Measurements from ENCODE around the gene LDLRAD1. TPM values are rescaled to one million over a fixed set of nuclear protein-coding genes. Genes with fewer than 3 reads are reported as not detected.

LDLRAD1 gene
- total and polyA plus RNA-seq, 2 of the 13 experiments (the other 11 are each of a cell fraction or from before 2014, with no cell fraction given), result 2.5 to 14.0 TPM

DNA sequence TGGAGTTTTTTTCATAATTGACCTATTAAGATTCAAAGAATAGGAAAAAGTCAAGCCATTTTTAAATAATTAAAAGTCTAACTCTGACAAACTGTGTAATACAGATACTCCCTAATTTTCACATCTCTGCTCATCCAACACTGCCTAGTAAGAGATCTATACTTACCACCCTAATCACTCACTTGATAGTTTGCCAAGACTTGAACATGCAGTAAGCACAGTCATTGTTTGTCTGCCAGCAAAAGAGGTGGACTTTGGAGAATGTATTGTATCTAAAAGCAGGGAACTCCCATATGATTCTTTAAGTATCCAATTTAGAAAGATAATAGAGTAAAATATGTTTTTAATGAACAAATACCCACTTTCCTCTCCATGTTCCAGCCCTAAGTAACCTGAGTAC is 19.5 kb upstream of the LDLRAD1 start:
- H2AFZ ChIP-seq (ENCODE audit: low read length), result no peak overlapping the region
- H3K4me2 ChIP-seq (ENCODE audit: low read depth, low read length), result no peak overlapping the region
- BruUV-seq (replicated peaks), result no TSS peak
- no peaks in the 10 kb centered on the region for H3K27me3 ChIP-seq (ENCODE audit: control insufficient read depth in 1 of 2, insufficient read depth in 2 of 2, low read length in 2 of 2)
- POLR2A ChIA-PET, result no interaction called here
- FAIRE-seq (no peak), ATAC-seq (no peak), DNase-seq (ENCODE audit: low spot score) (no peak)
- H3K27ac ChIP-seq (ENCODE audit: extremely low read length, insufficient read depth, low read length), result no peak overlapping the region
- in situ Hi-C loops (cut with HindIII; ENCODE audit: extremely low pct_ligation_motif_present, low pct_unique_long_range_greater_than_20kb) (no loop called here), intact Hi-C loops (cut with micrococcal nuclease; ENCODE audit: unreplicated experiment) (no loop called here)
- H3K79me2 ChIP-seq (ENCODE audit: insufficient read depth, low read length), result no peaks in the 10 kb centered on the region
- CTCF ChIA-PET (ENCODE audit: low intra/inter-chr PET ratio, low total read pairs), result no interaction called here
- H3K4me3 ChIP-seq (replicated peaks in 1 of 3; ENCODE audit: insufficient read depth in 1 of 3, low read depth in 2 of 3, low read length in 3 of 3), result no peak overlapping the region
- H3K9ac ChIP-seq (ENCODE audit: insufficient read depth, low read depth, low read length), result no peak overlapping the region
- H3K9me3 ChIP-seq (ENCODE audit: low read length), result no peaks in the 10 kb centered on the region
- H3K4me1 ChIP-seq (ENCODE audit: insufficient read depth, low read length), result no peaks in the 10 kb centered on the region
- TF ChIP-seq SPEN (CRISPR knock-in tag; IDR thresholded peaks at IDR 0.05; ENCODE audit: low read depth) (no peak), GZF1 (CRISPR knock-in tag; IDR thresholded peaks at IDR 0.05) (peak; percentile 66; the same call in 1 of the 2 replicates)
- no peaks in the 10 kb centered on the region for H4K20me1 ChIP-seq (ENCODE audit: insufficient read depth, low read length)
- peaks cover 5 to 50% of the 10 kb centered on the region in 2 experiments for H3K36me3 ChIP-seq (replicated peaks in 1 of 2; ENCODE audit: control insufficient read depth in 1 of 2, insufficient read depth in 2 of 2, low read length in 2 of 2)

DNA sequence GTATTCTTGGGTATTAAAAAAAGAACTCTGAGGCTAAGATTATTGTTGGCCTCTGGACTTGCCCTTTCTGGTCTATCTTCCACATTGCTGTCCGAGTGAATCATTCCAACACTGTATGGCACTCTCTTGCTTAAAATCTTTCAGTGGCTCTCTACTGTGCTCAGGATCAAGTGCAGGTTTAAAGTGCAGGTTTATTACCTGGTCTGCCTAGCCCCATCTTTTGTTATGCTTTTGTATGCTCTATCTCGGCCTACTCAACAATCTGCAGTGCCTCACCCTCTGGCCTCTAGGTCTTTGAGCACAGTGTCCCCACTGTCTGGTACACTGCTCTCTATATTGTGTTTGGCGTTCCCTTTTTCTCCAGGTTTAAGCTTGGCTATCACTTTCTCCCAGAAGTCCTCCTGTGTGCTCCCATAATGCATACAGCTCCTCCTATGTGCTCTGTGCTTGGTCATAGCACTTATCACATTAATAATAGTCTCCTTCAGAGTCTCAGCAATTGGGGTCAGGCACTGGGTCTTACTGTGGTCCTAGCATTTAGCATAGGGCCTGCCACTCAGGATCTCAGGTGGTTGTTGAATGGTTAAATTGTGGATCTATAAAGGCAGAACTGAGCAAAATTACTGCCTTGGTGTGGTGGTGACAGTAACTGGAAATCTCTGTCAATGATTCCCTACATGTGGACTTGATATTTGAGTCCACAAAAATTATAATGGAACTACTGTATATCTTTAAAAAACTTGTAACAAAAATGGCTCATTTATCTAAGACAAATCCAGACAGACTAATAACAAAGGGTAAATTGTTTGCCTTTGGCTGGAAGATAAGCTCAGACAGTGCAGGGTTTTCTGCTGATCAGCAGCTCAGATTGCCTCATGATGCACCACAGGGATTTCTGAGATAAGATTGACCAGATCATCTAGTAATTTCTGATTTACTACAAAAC is 10.6 kb upstream of the LDLRAD1 start:
- in situ Hi-C loops (cut with HindIII; ENCODE audit: extremely low pct_ligation_motif_present, low pct_unique_long_range_greater_than_20kb), result no loop called here
- H4K20me1 ChIP-seq (ENCODE audit: insufficient read depth, low read length), result no peaks in the 10 kb centered on the region
- peak; percentile 83 for ATAC-seq
- POLR2A ChIA-PET, result interaction anchor here (1.2 to 2.9 kb wide), 3 partner anchors 10 to 24 kb away, joined by 8 to 12 read pairs (median 11); partner anchors contain the start of genes LDLRAD1, TCEANC2 and TMEM59
- 2% methylated on average over 3 of the region's 3 CpGs for WGBS (ENCODE audit: low lambda C conversion rate)
- peak overlapping the region; percentile 4 to 43 (median 23) for H3K4me3 ChIP-seq (replicated peaks in 1 of 3; ENCODE audit: insufficient read depth in 1 of 3, low read depth in 2 of 3, low read length in 3 of 3)
- H3K27ac ChIP-seq (ENCODE audit: extremely low read length, insufficient read depth, low read length), result peak overlapping the region; percentile 62
- peak overlapping the region; percentile 82 for H3K4me2 ChIP-seq (ENCODE audit: low read depth, low read length)
- H3K27me3 ChIP-seq (ENCODE audit: control insufficient read depth in 1 of 2, insufficient read depth in 2 of 2, low read length in 2 of 2), result no peaks in the 10 kb centered on the region
- CTCF ChIA-PET (ENCODE audit: low intra/inter-chr PET ratio, low total read pairs), result no interaction called here
- H3K4me1 ChIP-seq (ENCODE audit: insufficient read depth, low read length), result peaks cover 38% of the 10 kb centered on the region
- peak overlapping the region; percentile 46 for H3K9ac ChIP-seq (ENCODE audit: insufficient read depth, low read depth, low read length)
- no peaks in the 10 kb centered on the region for H3K9me3 ChIP-seq (ENCODE audit: low read length)
- peaks cover 0 to 6% of the 10 kb centered on the region in 2 experiments; a peak in 1 of 5 replicates for H3K36me3 ChIP-seq (replicated peaks in 1 of 2; ENCODE audit: control insufficient read depth in 1 of 2, insufficient read depth in 2 of 2, low read length in 2 of 2)
- intact Hi-C loops (cut with micrococcal nuclease; ENCODE audit: unreplicated experiment), result loop anchor here (5.0 kb wide), 1 partner anchor 36 kb away; no protein-coding TSS in a partner anchor
- no peak overlapping the region for H2AFZ ChIP-seq (ENCODE audit: low read length)
- peak; percentile 65 for FAIRE-seq
- H3K79me2 ChIP-seq (ENCODE audit: insufficient read depth, low read length), result no peaks in the 10 kb centered on the region
- DNase-seq (ENCODE audit: low spot score), result peak; percentile 80
- BruUV-seq (replicated peaks), result no TSS peak
- TF ChIP-seq, protein P1, sequence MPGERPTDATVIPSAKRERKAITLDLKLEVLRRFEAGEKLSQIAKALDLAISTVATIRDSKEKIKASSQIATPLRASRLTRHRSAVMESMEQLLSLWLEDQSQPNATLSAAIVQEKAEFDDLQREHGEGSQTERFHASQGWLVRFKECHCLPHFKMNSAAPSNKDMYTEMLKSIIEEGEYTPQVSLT (CRISPR knock-in tag; IDR thresholded peaks at IDR 0.05; ENCODE audit: borderline replicate concordance, low read depth), result no peak
- TF ChIP-seq MAFF (IDR thresholded peaks at IDR 0.05; ENCODE audit: low read depth, low read length), result peak; percentile 36; the same call in 1 of the 2 replicates
- TF ChIP-seq, protein P2, sequence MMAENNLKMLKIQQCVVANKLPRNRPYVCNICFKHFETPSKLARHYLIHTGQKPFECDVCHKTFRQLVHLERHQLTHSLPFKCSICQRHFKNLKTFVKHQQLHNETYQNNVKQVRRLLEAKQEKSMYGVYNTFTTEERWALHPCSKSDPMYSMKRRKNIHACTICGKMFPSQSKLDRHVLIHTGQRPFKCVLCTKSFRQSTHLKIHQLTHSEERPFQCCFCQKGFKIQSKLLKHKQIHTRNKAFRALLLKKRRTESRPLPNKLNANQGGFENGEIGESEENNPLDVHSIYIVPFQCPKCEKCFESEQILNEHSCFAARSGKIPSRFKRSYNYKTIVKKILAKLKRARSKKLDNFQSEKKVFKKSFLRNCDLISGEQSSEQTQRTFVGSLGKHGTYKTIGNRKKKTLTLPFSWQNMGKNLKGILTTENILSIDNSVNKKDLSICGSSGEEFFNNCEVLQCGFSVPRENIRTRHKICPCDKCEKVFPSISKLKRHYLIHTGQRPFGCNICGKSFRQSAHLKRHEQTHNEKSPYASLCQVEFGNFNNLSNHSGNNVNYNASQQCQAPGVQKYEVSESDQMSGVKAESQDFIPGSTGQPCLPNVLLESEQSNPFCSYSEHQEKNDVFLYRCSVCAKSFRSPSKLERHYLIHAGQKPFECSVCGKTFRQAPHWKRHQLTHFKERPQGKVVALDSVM (CRISPR knock-in tag; IDR thresholded peaks at IDR 0.05), result no peak
- no peak for TF ChIP-seq SP1 (IDR thresholded peaks at IDR 0.05)
- no peak for TF ChIP-seq SP1 (CRISPR knock-in tag; IDR thresholded peaks at IDR 0.05)
- TF ChIP-seq SAFB2 (CRISPR knock-in tag; IDR thresholded peaks at IDR 0.05; ENCODE audit: borderline replicate concordance, low read depth), result no peak
- peak; percentile 31 for TF ChIP-seq NCOA2 (CRISPR knock-in tag; IDR thresholded peaks at IDR 0.05)
- no peak for TF ChIP-seq NPAS2 (CRISPR knock-in tag; IDR thresholded peaks at IDR 0.05; ENCODE audit: borderline replicate concordance)
- TF ChIP-seq FOXO1 (CRISPR knock-in tag; IDR thresholded peaks at IDR 0.05), result no peak
- TF ChIP-seq SRY (CRISPR knock-in tag; IDR thresholded peaks at IDR 0.05), result no peak
- TF ChIP-seq PHF21A (CRISPR knock-in tag; IDR thresholded peaks at IDR 0.05), result peak; percentile 23; the same call in 1 of the 2 replicates
- TF ChIP-seq TCF12 (IDR thresholded peaks at IDR 0.05), result no peak
- TF ChIP-seq TCF12 (CRISPR knock-in tag; IDR thresholded peaks at IDR 0.05), result no peak
- 0 out of 2 replicates have a peak, but pooled peaks have one; percentile 7 for TF ChIP-seq SAP130 (CRISPR knock-in tag; IDR thresholded peaks at IDR 0.05; ENCODE audit: low read depth)

Data from HepG2 (cell line).